ENCODE results near the gene PRIMA1.

The PRIMA1 gene

GRCh38 chr14:93708800-93709199 is 79.5 kb downstream of the PRIMA1 start:
- no peak for DNase-seq

- no peak for DNase-seq
These were observed 80.0 kb downstream of the PRIMA1 start for GRCh38 chr14:93708311-93708734.

- DNase-seq = no peak
These were observed 80.8 kb downstream of the PRIMA1 start for GRCh38 chr14:93707475-93707874.

GRCh38 chr14:93706360-93706955 is 81.8 kb downstream of the PRIMA1 start:
- DNase-seq = no peak

- no peak for DNase-seq
These were observed 82.7 kb downstream of the PRIMA1 start for GRCh38 chr14:93705513-93706156.

- DNase-seq = no peak
These were observed 84.3 kb downstream of the PRIMA1 start for GRCh38 chr14:93703941-93704340.

GRCh38 chr14:93702946-93703345 is 85.3 kb downstream of the PRIMA1 start:
- no peak for DNase-seq

- no peak for DNase-seq
These were observed 86.7 kb downstream of the PRIMA1 start for GRCh38 chr14:93701562-93701961.

GRCh38 chr14:93700928-93701327 is 87.4 kb downstream of the PRIMA1 start:
- DNase-seq = no peak

- DNase-seq = no peak
These were observed 94.4 kb downstream of the PRIMA1 start for GRCh38 chr14:93693914-93694313.

- DNase-seq = peak; percentile 3
These were observed 97.1 kb downstream of the PRIMA1 start for GRCh38 chr14:93691042-93691780.

GRCh38 chr14:93690146-93690545 is 98.1 kb downstream of the PRIMA1 start:
- DNase-seq = no peak

- no peak for DNase-seq
These were observed 99.5 kb downstream of the PRIMA1 start for GRCh38 chr14:93688820-93689219.

- no peak for DNase-seq
These were observed 100.0 kb downstream of the PRIMA1 start for GRCh38 chr14:93688239-93688666.

- DNase-seq = no peak
These were observed 102.0 kb downstream of the PRIMA1 start for GRCh38 chr14:93686268-93686667.

GRCh38 chr14:93685121-93685895 is 103.0 kb downstream of the PRIMA1 start:
- DNase-seq = no peak

- peak; percentile 46 for DNase-seq
These were observed 105.1 kb downstream of the PRIMA1 start for GRCh38 chr14:93683226-93683625.

- no peak for DNase-seq
These were observed 105.8 kb downstream of the PRIMA1 start for GRCh38 chr14:93682459-93682858.

GRCh38 chr14:93676416-93676958 is 111.8 kb downstream of the PRIMA1 start:
- peak; percentile 25 for DNase-seq

GRCh38 chr14:93675651-93676050 is 112.6 kb downstream of the PRIMA1 start:
- no peak for DNase-seq

- DNase-seq = no peak
These were observed 113.9 kb downstream of the PRIMA1 start for GRCh38 chr14:93674343-93674742.

- no peak for DNase-seq
These were observed 118.7 kb downstream of the PRIMA1 start for GRCh38 chr14:93669632-93670031.
